H1 (cell line): ENCODE measurements around the gene KLHL29. TPM values are rescaled to one million over a fixed set of nuclear protein-coding genes. Genes with fewer than 3 reads are reported as not detected.

Experiments used
- CTCF ChIA-PET: fragments of 300-600 bp; sonication (Branson Sonifier 250); formaldehyde crosslinking; loops from one replicate; lab custom pipeline; 2021; ENCODE audit not compliant: partially characterized antibody; lab: Charles Lee
- POLR2A ChIA-PET: fragments of 300-600 bp; sonication (Branson Sonifier 250); formaldehyde crosslinking; loops from one replicate; lab custom pipeline; 2021; ENCODE audit warnings: inconsistent platforms; ENCODE audit not compliant: partially characterized antibody; lab: Charles Lee
- DNase-seq, 2 experiments: peaks; one replicate each; pipeline versions ENCODE4 v3.0.0 to v3.0.0-alpha.2; 2010 to 2022; ENCODE audit warnings: low spot score in 2 of 2, low read depth in 1 of 2, mixed read lengths in 1 of 2
- FAIRE-seq: peaks from 2 replicates; lab custom pipeline; 2011; peaks lifted over from hg19 to GRCh38; lab: Jason Lieb, UNC
- H2AFZ ChIP-seq: 2 replicates; pipeline ENCODE4 v1.8.1; 2012; ENCODE audit warnings: low read length, inconsistent platforms
- H2AK5ac ChIP-seq: 2 replicates; pipeline ENCODE4 v1.6.1; 2013; ENCODE audit warnings: low read depth, low read length
- H2BK120ac ChIP-seq: replicated peaks from 2 replicates; pipeline ENCODE3; 2013; ENCODE audit warnings: low read depth, low read length, inconsistent platforms
- H2BK12ac ChIP-seq: 2 replicates; pipeline ENCODE4 v1.6.1; 2013; ENCODE audit warnings: low read depth, low read length
- H2BK15ac ChIP-seq: 2 replicates; pipeline ENCODE4 v1.6.1; 2013; ENCODE audit warnings: low read length
- H2BK20ac ChIP-seq: 2 replicates; pipeline ENCODE4 v1.6.1; 2013; ENCODE audit warnings: low read length
- H2BK5ac ChIP-seq: 2 replicates; pipeline ENCODE4 v1.6.1; 2013; ENCODE audit warnings: low read depth, low read length
- H3K14ac ChIP-seq: 2 replicates; pipeline ENCODE4 v1.6.1; 2013; ENCODE audit warnings: inconsistent platforms; ENCODE audit not compliant: insufficient read length
- H3K18ac ChIP-seq: 2 replicates; pipeline ENCODE4 v1.6.1; 2013; ENCODE audit warnings: low read length; ENCODE audit errors: extremely low read depth
- H3K23ac ChIP-seq: 2 replicates; pipeline ENCODE4 v1.6.1; 2013; ENCODE audit warnings: inconsistent platforms; ENCODE audit not compliant: insufficient read length
- H3K23me2 ChIP-seq: 2 replicates; pipeline ENCODE4 v1.6.1; 2013; ENCODE audit warnings: low read depth, low read length
- H3K27ac ChIP-seq: 2 replicates; pipeline ENCODE4 v1.6.1; 2011; ENCODE audit warnings: low read depth, low read length, inconsistent platforms
- H3K27me3 ChIP-seq, 4 experiments: replicated peaks in 1 of 4; 1 replicate in 1 of 4; 2 replicates in 3 of 4; pipeline versions ENCODE4 v1.6.1 to v1.8.1; 2011 to 2013; ENCODE audit warnings: low read length in 3 of 4, mild to moderate bottlenecking in 3 of 4, inconsistent platforms in 2 of 4, mixed read lengths in 2 of 4, moderate library complexity in 1 of 4; ENCODE audit not compliant: control insufficient read depth in 3 of 4, insufficient read depth in 3 of 4; ENCODE audit errors: extremely low read depth in 1 of 4
- H3K36me3 ChIP-seq, 4 experiments: 2 replicates each; pipeline versions ENCODE4 v1.6.1 to v1.8.1; 2011 to 2013; ENCODE audit warnings: mild to moderate bottlenecking in 4 of 4, low read length in 3 of 4, moderate library complexity in 2 of 4, control low read depth in 1 of 4, inconsistent platforms in 1 of 4; ENCODE audit not compliant: insufficient read depth in 4 of 4, control insufficient read depth in 2 of 4
- H3K4ac ChIP-seq: replicated peaks from 2 replicates; pipeline ENCODE3; 2013; ENCODE audit warnings: low read length, low read depth, mixed read lengths, inconsistent platforms; ENCODE audit not compliant: insufficient read length
- H3K4me1 ChIP-seq, 4 experiments: replicated peaks in 1 of 4; 1 replicate in 1 of 4; 2 replicates in 3 of 4; pipeline versions ENCODE4 v1.6.1 to v1.8.1; 2011 to 2013; ENCODE audit warnings: low read length in 3 of 4, inconsistent platforms in 2 of 4, mixed read lengths in 1 of 4; ENCODE audit not compliant: insufficient read depth in 4 of 4, control insufficient read depth in 3 of 4
- H3K4me2 ChIP-seq, 2 experiments: 2 replicates each; pipeline versions ENCODE4 v1.6.1 to v1.8.1; 2011 to 2013; ENCODE audit warnings: low read depth in 2 of 2, low read length in 2 of 2, control low read depth in 1 of 2, inconsistent platforms in 1 of 2, mild to moderate bottlenecking in 1 of 2; ENCODE audit not compliant: insufficient read depth in 1 of 2
- H3K4me3 ChIP-seq, 4 experiments: fragments of 200-600, 300-600 bp in 1 of 4; sonication (generic), shearing (Covaris generic), sonication (Bioruptor Twin) in 1 of 4; 2 replicates each; pipeline versions ENCODE4 v1.5.1 to v1.8.1; 2011 to 2016; ENCODE audit warnings: low read length in 4 of 4, low read depth in 3 of 4, control low read depth in 2 of 4, inconsistent platforms in 2 of 4, mild to moderate bottlenecking in 2 of 4, mixed read lengths in 1 of 4, moderate library complexity in 1 of 4; ENCODE audit not compliant: insufficient read depth in 2 of 4; ENCODE audit errors: extremely low read depth in 1 of 4
- H3K56ac ChIP-seq: replicated peaks from 2 replicates; pipeline ENCODE3; 2013; ENCODE audit warnings: low read depth, mild to moderate bottlenecking, mixed read lengths, low read length, inconsistent platforms; ENCODE audit not compliant: insufficient read length
- H3K79me1 ChIP-seq: 2 replicates; pipeline ENCODE4 v1.6.1; 2013; ENCODE audit warnings: low read depth, low read length, control low read depth
- H3K79me2 ChIP-seq, 2 experiments: 2 replicates each; pipeline versions ENCODE4 v1.6.1 to v1.8.1; 2012 to 2013; ENCODE audit warnings: low read length in 2 of 2, mild to moderate bottlenecking in 2 of 2, inconsistent platforms in 1 of 2; ENCODE audit not compliant: insufficient read depth in 2 of 2, control insufficient read depth in 1 of 2
- H3K9ac ChIP-seq, 4 experiments: replicated peaks in 1 of 4; 1 replicate in 1 of 4; 2 replicates in 3 of 4; pipeline versions ENCODE4 v1.6.1 to v1.8.1; 2011 to 2013; ENCODE audit warnings: low read depth in 3 of 4, low read length in 3 of 4, control low read depth in 2 of 4, mild to moderate bottlenecking in 2 of 4, moderate library complexity in 2 of 4, inconsistent platforms in 1 of 4; ENCODE audit errors: extremely low read depth in 1 of 4
- H3K9me3 ChIP-seq, 2 experiments: 2 replicates each; pipeline versions ENCODE4 v1.6.1 to v1.8.1; 2012 to 2013; ENCODE audit warnings: mild to moderate bottlenecking in 2 of 2, moderate library complexity in 2 of 2, control low read depth in 1 of 2, inconsistent platforms in 1 of 2, low read depth in 1 of 2, low read length in 1 of 2, mixed read lengths in 1 of 2; ENCODE audit not compliant: insufficient read depth in 2 of 2
- H4K20me1 ChIP-seq, 2 experiments: replicated peaks in 1 of 2; 2 replicates each; pipeline versions ENCODE3 to v1.8.1; 2011 to 2013; ENCODE audit warnings: inconsistent platforms in 2 of 2, low read length in 2 of 2, mild to moderate bottlenecking in 1 of 2; ENCODE audit not compliant: insufficient read depth in 2 of 2, control insufficient read depth in 1 of 2
- H4K5ac ChIP-seq: 2 replicates; pipeline ENCODE4 v1.6.1; 2013; ENCODE audit warnings: low read length, low read depth, mixed read lengths, inconsistent platforms; ENCODE audit not compliant: insufficient read length
- H4K8ac ChIP-seq: 2 replicates; pipeline ENCODE4 v1.8.0; 2013; ENCODE audit warnings: mild to moderate bottlenecking, moderate library complexity, low read length, inconsistent platforms; ENCODE audit not compliant: insufficient read depth; ENCODE audit errors: extremely low read depth
- H4K91ac ChIP-seq: replicated peaks from 2 replicates; pipeline ENCODE3; 2013; ENCODE audit warnings: low read length, mixed read lengths, inconsistent platforms; ENCODE audit not compliant: insufficient read length
- CEBPB ChIP-seq: IDR thresholded peaks from 2 replicates; pipeline ENCODE4 v1.6.1; 2012; ENCODE audit warnings: low read depth, low read length
- CHD2 ChIP-seq: IDR thresholded peaks from 2 replicates; pipeline ENCODE4 v1.6.1; 2012; ENCODE audit warnings: low read length, improper control_type of control experiment
- CTBP2 ChIP-seq: IDR thresholded peaks from 2 replicates; pipeline ENCODE4 v1.7.0; 2011; ENCODE audit warnings: borderline replicate concordance, mild to moderate bottlenecking, moderate library complexity, mixed read lengths, low read length; ENCODE audit not compliant: insufficient read depth, insufficient read length
- JUND ChIP-seq: IDR thresholded peaks from 2 replicates; pipeline ENCODE4 v1.6.1; 2011; ENCODE audit warnings: mild to moderate bottlenecking, improper control_type of control experiment, low read length
- KDM5A ChIP-seq: fragments of 200-600 bp; IDR thresholded peaks from 2 replicates; pipeline ENCODE4 v1.7.1; 2012; ENCODE audit warnings: mild to moderate bottlenecking, low read length, inconsistent platforms, mixed read lengths
- MAFK ChIP-seq: IDR thresholded peaks from 2 replicates; pipeline ENCODE4 v1.6.1; 2012; ENCODE audit warnings: low read depth, mild to moderate bottlenecking, improper control_type of control experiment, low read length
- PHF8 ChIP-seq: fragments of 200-600 bp; sonication (generic); conservative IDR thresholded peaks from 2 replicates; pipeline ENCODE4 v1.7.1; 2012; ENCODE audit warnings: low read depth, mild to moderate bottlenecking, inconsistent platforms, low read length, moderate library complexity
- RAD21 ChIP-seq, 2 experiments: IDR thresholded peaks in 1 of 2; conservative IDR thresholded peaks in 1 of 2; 2 replicates each; pipeline ENCODE4 v1.6.1; 2011; ENCODE audit warnings: low read depth in 2 of 2, low read length in 2 of 2, improper control_type of control experiment in 1 of 2, inconsistent platforms in 1 of 2, mild to moderate bottlenecking in 1 of 2, moderate library complexity in 1 of 2
- SIX5 ChIP-seq: IDR thresholded peaks from 2 replicates; pipeline ENCODE4 v1.6.1; 2011; ENCODE audit warnings: mild to moderate bottlenecking, low read depth, low read length
- TCF12 ChIP-seq: IDR thresholded peaks from 2 replicates; pipeline ENCODE4 v1.6.1; 2011; ENCODE audit warnings: low read depth, mild to moderate bottlenecking, low read length
- ZNF274 ChIP-seq: IDR thresholded peaks from 2 replicates; pipeline ENCODE4 v1.7.0; 2012; ENCODE audit warnings: low read length, borderline replicate concordance; ENCODE audit errors: extremely low read depth
- whole genome bisulfite sequencing, 2 experiments: shearing (Covaris generic) in 1 of 2; methylation state at CpG; one replicate each; pipeline versions ENCODE4 v1.1.6 to v1.1.7; 2013 to 2015; ENCODE audit warnings: low lambda C conversion rate in 2 of 2, mixed read lengths in 2 of 2, inconsistent platforms in 1 of 2, low coverage in 1 of 2, missing lambda C conversion rate in 1 of 2; ENCODE audit not compliant: insufficient replicate concordance in 2 of 2, insufficient coverage in 1 of 2, insufficient read length in 1 of 2; ENCODE audit errors: extremely low coverage in 1 of 2, missing lambda C conversion rate in 1 of 2; 5-methylcytosine and 5-hydroxymethylcytosine counted together
- polyA plus RNA-seq, 7 experiments: library from polyadenylated mRNA; depleted of rRNA in 3 of 7; stranded (reverse) in 5 of 7; unstranded in 2 of 7; fragments of >200 nt in 5 of 7; fragments of 200-250 nt in 2 of 7; gene quantifications; 1 replicate in 5 of 7; 2 replicates in 1 of 7; 4 replicates in 1 of 7; pipeline versions ENCODE4 v1.2.1 to v1.2.3, GENCODE V29; 2011 to 2013; ENCODE audit warnings: missing spikeins in 2 of 7, mixed read lengths in 2 of 7
- total RNA-seq: library from RNA; stranded (reverse); fragmentation: NEBNext Ultra II Directional; extraction: Animal tissue kit (Norgen Biotek cat#: 25700); gene quantifications from 2 replicates; pipeline ENCODE4 v1.2.1, GENCODE V29; 2021

The KLHL29 gene
- total and polyA plus RNA-seq, 2 of the 8 experiments (the other 6 are each of a cell fraction or from before 2014, with no cell fraction given), result 1.1 to 4.7 TPM

DNA sequence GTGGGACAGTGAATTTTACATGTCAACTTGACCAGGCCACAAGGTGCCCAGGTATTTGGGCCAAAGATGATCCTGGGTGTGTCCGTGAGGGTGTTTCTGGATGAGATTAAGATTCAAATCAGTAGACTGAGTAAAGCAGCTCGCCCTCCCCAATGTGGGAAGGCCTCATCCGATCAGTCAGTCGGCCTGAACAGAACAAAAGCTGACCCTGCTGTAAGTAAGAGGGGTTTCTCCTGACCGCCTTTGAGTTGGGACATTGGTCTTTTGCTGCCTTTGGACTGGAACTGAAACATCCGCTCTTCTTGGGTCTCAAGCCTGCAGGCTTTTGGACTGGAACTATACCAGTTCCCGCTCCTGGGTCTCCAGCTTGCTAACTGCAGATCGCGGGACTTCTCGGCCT lies 233.3 kb downstream of the KLHL29 start:
- H2AK5ac ChIP-seq, result no peak overlapping the region
- H4K5ac ChIP-seq, result no peak overlapping the region
- no peak overlapping the region for H4K91ac ChIP-seq
- H2AFZ ChIP-seq, result no peak overlapping the region
- no peak overlapping the region for H2BK12ac ChIP-seq
- H3K23me2 ChIP-seq, result no peaks in the 10 kb centered on the region
- H3K18ac ChIP-seq, result no peak overlapping the region
- H3K4me3 ChIP-seq, result no peak overlapping the region
- no peaks in the 10 kb centered on the region; a peak in 1 of 7 replicates for H3K27me3 ChIP-seq
- no peak overlapping the region for H3K56ac ChIP-seq
- no peak overlapping the region for H3K27ac ChIP-seq
- H3K23ac ChIP-seq, result no peak overlapping the region
- CTCF ChIA-PET, result interaction anchor here (1.0 to 2.2 kb wide), 7 partner anchors 9 to 113 kb away, joined by 3 to 6 read pairs (median 3); no protein-coding TSS in a partner anchor
- no peak overlapping the region for H4K8ac ChIP-seq
- no peak overlapping the region for H2BK15ac ChIP-seq
- no peak overlapping the region for H3K4ac ChIP-seq
- no peak overlapping the region for H3K9ac ChIP-seq
- H2BK20ac ChIP-seq, result no peak overlapping the region
- FAIRE-seq (no peak), DNase-seq (no peak)
- no peak overlapping the region for H3K14ac ChIP-seq
- no peak overlapping the region for H3K4me2 ChIP-seq
- H3K9me3 ChIP-seq, result no peaks in the 10 kb centered on the region; a peak in 1 of 4 replicates
- no peak overlapping the region for H2BK120ac ChIP-seq
- H3K36me3 ChIP-seq, result no peaks in the 10 kb centered on the region
- H3K4me1 ChIP-seq, result peaks cover 0 to 9% (median 4%) of the 10 kb centered on the region in 4 experiments; a peak in 4 of 7 replicates
- WGBS, 2 experiments, result 86% methylated on average over 10 of the region's 10 CpGs; no CpG with 5 or more reads in 1 of the 2 experiments
- no peak for TF ChIP-seq SIX5
- no peak for TF ChIP-seq ZNF274
- TF ChIP-seq KDM5A, result no peak
- no peak for TF ChIP-seq CHD2
- no peak for TF ChIP-seq RAD21 (IDR thresholded peaks at IDR 0.05 in 1 of 2, conservative IDR thresholded peaks at IDR 0.05 in 1 of 2; ENCODE audit: low read depth in 2 of 2, low read length in 2 of 2)
- no peak for TF ChIP-seq PHF8
- TF ChIP-seq MAFK, result no peak
- TF ChIP-seq JUND, result no peak
- TF ChIP-seq CTBP2, result no peak
- TF ChIP-seq TCF12, result no peak
- no peak for TF ChIP-seq CEBPB
- no peak overlapping the region for H2BK5ac ChIP-seq
- H3K79me1 ChIP-seq, result no peaks in the 10 kb centered on the region
- H4K20me1 ChIP-seq, result no peaks in the 10 kb centered on the region
- no peaks in the 10 kb centered on the region for H3K79me2 ChIP-seq
- POLR2A ChIA-PET, result no interaction called here
